ENCODE measurements around the gene SLC2A9. TPM values are rescaled to one million over a fixed set of nuclear protein-coding genes. Genes with fewer than 3 reads are reported as not detected.

The SLC2A9 gene
- total and polyA plus RNA-seq, 2 of the 8 experiments (the other 6 are each of a cell fraction or from before 2014, with no cell fraction given): 0.20 to 0.26 TPM

DNA sequence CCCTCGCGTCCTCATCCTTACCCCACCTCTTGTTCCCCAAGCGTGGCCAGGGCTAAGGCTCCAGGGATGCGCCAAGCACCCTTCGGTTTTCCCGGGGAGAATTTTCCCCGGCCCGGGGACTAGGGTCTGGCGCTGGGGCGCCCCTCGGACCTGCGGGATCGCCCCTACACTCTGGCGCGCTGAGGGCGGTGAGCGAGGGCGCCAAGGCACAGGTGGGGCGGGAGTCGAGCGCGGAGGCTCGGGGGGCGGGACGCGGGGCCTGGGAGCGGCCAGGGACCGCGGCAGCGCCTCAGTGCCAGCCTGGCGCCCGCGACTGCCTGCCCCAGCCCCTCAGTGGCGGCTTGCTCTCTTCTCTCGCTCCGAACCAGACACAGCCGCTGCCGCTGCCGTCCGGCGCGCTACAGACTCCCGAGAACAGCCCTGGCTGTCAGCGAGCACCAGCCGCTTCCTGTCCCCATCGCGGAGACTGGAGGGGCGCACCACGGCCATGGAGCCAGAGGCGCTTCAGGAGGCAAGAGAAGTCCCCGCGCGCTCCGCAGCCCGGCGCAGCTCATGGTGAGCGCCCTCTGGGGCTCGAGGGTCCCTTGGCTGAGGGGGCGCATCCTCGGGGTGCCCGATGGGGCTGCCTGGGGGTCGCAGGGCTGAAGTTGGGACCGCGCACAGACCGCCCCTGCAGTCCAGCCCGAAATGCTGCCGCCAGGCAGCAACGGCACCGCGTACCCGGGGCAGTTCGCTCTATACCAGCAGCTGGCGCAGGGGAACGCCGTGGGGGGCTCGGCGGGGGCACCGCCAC is 239.8 kb downstream of the SLC2A9 start, which contains the start of gene DRD5 (continued):
- TF ChIP-seq HDAC2 (IDR thresholded peaks at IDR 0.05; ENCODE audit: borderline replicate concordance in 1 of 2, low read depth in 2 of 2, low read length in 2 of 2) (no peak), KDM5A (IDR thresholded peaks at IDR 0.05; ENCODE audit: low read length) (no peak), NANOG (IDR thresholded peaks at IDR 0.05; ENCODE audit: insufficient read depth, low read depth, low read length, poor library complexity, severe bottlenecking) (no peak), KDM4A (IDR thresholded peaks at IDR 0.05; ENCODE audit: low read depth, low read length, severe bottlenecking) (peak; percentile 33), EP300 (IDR thresholded peaks at IDR 0.05; ENCODE audit: borderline replicate concordance in 1 of 2, low read depth in 2 of 2, low read length in 2 of 2) (no peak), BACH1 (IDR thresholded peaks at IDR 0.05; ENCODE audit: low read length) (no peak), BCL11A (IDR thresholded peaks at IDR 0.05; ENCODE audit: low read depth in 2 of 2, low read length in 2 of 2) (no peak)
- TF ChIP-seq, protein P1, sequence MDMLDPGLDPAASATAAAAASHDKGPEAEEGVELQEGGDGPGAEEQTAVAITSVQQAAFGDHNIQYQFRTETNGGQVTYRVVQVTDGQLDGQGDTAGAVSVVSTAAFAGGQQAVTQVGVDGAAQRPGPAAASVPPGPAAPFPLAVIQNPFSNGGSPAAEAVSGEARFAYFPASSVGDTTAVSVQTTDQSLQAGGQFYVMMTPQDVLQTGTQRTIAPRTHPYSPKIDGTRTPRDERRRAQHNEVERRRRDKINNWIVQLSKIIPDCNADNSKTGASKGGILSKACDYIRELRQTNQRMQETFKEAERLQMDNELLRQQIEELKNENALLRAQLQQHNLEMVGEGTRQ (IDR thresholded peaks at IDR 0.05; ENCODE audit: low read length): no peak

Small RNAs within 50 kb of the gene (small RNA-seq; reads per million reads assigned to genes)
- gene RNA5SP154 (ENCODE audit: insufficient read depth): not detected

Other genes with a start within 250 kb of the SLC2A9 start
- gene DRD5, start 239.9 kb downstream of the SLC2A9 start, total RNA-seq (2021; fragmentation: NEBNext Ultra II Directional; extraction: Animal tissue kit (Norgen Biotek cat#: 25700)): 0.11 TPM in 1 of 2 replicates, not detected in the other
- gene DRD5, start 239.9 kb downstream of the SLC2A9 start, polyA plus RNA-seq (2011; rRNA removed): 0.21 and 0.28 TPM in 2 replicates
- 315 and 339 TPM in 2 replicates for gene WDR1, start 95.3 kb upstream of the SLC2A9 start, total RNA-seq (2021; fragmentation: NEBNext Ultra II Directional; extraction: Animal tissue kit (Norgen Biotek cat#: 25700))
- 377 and 432 TPM in 2 replicates for gene WDR1, start 95.3 kb upstream of the SLC2A9 start, polyA plus RNA-seq (2011; rRNA removed)